ENCODE results near the gene CLNK.
"Not testable (repeated sequence)": the region's sequence is repeated elsewhere in the genome, so short reads cannot be mapped to it uniquely, and the experiment has no call there.

The CLNK gene

GRCh38 chr4:10659251-10659650, 25.3 kb downstream of the CLNK start:
- no peak for DNase-seq

GRCh38 chr4:10656988-10657387, 27.6 kb downstream of the CLNK start:
- DNase-seq = no peak

DNA sequence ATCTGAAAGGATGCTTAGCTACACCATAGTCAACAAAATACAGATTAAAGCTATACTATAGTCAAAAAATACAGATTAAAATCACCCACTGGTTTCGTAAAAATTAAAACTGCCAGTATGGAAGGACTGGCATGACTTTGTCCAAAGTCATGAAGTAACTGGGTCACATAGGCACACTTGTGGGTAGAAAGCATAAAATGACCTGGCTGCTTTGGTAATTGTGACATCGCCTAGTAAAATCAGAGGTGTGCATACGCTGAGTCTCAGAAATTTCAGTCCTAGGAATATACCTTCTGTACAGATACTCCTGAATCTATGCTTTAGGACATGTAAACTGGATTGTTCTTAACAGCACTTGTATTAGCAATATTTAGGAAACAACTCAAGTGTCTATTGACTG, 28.1 kb downstream of the CLNK start:
- DNase-seq = no peak

DNA sequence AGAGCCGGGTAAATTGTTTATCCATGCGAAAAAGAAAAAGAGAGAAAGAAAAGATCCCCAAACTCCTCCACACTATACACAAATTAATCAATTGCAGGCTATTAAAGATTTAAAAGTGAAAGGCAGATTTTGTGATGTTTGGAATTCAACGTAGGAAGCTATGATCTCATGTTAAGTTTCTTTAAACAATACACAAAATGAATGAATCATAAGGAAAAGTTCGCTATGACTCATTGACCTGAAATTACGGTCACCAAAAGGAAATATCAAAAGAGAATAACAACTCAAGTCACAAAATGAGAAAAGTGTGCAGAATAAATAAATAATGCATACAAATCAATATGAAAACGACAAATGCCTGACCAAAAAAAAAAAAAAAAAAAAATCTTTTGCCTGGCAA, 28.6 kb downstream of the CLNK start:
- no peak for DNase-seq

GRCh38 chr4:10648479-10648878, 36.1 kb downstream of the CLNK start:
- no peak for DNase-seq

- DNase-seq = no peak
Measured at GRCh38 chr4:10647846-10648245, 36.7 kb downstream of the CLNK start.

DNA sequence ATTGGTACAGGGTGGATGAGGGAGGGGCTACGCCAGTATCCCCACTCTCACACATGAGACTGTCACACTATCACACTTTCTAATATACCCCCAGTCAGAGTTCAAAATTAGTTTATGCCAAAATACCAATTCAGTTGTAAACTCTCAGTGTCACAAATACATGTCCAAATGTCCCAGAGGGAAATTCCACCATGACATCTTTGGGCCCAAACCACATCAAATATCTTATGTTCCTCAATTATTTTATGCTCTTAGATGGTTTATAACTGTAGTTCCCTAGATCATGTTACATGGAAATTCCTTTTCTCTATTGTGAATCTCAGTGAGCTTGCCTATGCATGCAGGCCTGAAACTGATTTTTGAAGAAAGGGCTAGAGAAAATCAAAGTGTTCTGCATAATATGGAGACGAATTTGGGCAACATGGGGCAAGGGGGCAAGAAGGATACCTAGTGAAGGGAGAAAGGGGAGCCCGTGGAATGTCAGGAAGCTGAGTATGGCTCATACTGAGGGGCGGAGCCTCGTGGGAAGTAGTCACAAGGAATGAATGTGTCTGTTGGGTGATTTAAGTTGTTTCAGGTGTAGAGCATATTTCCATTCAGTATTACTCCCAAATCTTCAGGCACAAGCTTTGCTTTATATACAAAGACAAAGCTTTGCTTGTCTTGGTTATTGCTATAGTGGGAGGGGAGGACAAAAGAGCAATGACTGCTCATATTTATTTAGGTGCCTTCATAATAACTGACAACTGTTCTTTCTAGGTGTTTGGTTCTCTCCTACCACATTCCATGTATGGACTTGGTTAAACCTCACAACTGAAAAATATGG, 40.8 kb downstream of the CLNK start:
- no peak for DNase-seq

DNA sequence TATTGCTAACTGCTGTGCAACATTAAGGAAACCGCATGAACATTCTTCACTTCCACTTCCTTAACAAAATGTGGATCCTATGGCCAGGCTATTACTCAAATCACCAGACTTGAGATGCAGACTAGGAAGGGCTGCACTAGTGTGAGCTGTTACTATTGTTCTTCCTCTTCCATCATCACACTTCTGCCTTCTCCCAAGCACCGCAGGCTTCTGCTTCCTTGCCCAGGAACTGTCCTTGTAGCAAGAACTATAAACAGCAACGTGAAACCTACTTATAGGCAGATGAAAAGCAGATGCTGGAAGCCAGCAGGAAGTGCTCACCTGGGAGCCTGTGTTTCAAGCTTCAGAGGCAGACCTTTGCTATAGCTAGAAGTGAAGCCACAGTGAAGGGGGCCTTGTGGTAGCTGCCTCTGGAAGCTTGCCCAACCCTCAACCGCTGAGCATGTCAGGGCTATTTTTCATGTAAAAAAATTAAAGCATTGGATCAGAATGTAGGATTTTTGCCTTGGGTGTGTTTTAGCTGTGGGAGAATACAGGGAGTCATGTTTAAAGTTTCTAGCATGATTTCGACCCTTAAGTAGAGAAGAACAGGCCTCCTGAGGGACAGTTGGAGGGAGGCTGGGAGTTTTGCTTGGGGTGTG, 43.9 kb downstream of the CLNK start:
- DNase-seq = no peak

- DNase-seq = no peak
Measured at GRCh38 chr4:10639664-10640063, 44.9 kb downstream of the CLNK start.

DNA sequence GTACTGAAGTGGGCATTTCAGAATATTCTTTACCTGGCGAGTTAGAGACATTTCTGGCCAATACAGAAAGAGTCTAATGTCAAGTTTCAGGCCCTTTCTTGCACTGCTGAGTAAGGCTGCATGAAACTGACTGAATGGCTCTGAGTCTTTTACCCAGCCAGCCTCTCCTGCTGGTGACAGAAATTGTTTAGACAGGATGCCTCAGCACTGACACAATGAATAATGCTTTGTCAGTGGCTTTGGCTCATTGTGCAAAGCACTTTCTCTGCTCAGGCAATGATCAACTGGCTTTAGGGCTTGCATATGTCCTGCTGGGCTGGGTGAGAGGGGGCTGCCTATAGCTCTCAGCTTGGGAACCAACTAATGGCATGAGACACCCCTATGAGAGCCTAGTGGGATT, 45.5 kb downstream of the CLNK start:
- DNase-seq = no peak

DNA sequence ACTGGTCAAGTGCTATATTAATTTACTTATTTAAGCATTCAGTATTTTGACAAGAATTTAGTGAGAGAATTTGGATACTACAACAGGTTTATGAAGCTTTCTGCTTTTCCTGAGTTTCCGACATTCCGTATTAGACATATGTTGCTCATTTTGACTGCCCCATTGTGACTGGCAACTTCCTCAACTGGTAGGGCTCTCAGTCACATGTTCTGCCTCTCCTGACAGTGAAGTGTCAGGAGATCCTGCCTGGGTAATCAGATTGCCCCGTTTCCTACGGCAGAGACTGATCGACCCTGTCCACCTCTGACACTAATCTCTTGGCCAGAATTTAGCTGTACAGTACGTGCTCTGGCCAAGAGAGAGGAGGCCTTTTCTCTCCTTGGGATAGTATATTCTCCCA, 49.5 kb downstream of the CLNK start:
- no peak for DNase-seq

DNA sequence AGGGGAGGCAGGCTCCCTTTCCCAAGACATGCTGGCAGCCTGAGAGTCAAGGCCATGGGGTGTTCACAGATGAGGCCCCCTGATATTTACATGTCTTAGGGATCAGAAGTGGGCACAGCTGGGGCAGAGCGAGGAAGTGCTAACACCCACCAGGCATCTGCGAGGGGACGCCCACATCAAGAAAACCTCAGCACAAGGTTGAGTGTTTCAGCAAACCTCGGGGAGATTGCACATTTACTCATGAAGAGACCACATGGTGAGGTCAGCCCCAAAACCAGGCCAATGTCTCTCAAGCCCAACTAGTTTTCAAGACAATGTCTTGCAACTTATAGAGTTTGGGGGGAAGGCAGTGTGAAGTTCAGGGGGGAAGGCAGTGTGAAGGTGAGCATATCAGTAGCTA, 55.2 kb downstream of the CLNK start:
- DNase-seq = no peak

GRCh38 chr4:10625131-10625530, 59.4 kb downstream of the CLNK start:
- DNase-seq = no peak

- no peak for DNase-seq
Measured at GRCh38 chr4:10623862-10624261, 60.7 kb downstream of the CLNK start.

DNA sequence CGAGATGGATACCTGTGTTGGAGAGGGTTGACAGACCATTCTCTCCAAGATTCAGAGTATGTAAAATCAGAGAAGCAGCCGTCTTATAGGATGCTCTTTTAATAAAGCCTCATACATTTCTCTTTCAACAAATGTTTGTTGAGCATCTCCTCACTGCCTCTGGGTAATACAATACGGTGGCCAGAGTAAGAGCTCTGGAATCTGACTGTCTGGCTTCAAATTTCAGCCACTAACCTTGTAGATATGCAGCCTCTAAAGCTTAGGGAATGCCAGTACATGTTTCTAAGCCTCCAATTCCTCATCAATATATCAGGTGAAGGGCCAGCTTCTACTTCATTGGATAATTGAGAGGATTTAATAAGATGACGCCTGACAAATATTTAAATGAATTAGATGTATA, 61.3 kb downstream of the CLNK start:
- DNase-seq = no peak

- DNase-seq = no peak
Measured at GRCh38 chr4:10622728-10623127, 61.8 kb downstream of the CLNK start.

DNA sequence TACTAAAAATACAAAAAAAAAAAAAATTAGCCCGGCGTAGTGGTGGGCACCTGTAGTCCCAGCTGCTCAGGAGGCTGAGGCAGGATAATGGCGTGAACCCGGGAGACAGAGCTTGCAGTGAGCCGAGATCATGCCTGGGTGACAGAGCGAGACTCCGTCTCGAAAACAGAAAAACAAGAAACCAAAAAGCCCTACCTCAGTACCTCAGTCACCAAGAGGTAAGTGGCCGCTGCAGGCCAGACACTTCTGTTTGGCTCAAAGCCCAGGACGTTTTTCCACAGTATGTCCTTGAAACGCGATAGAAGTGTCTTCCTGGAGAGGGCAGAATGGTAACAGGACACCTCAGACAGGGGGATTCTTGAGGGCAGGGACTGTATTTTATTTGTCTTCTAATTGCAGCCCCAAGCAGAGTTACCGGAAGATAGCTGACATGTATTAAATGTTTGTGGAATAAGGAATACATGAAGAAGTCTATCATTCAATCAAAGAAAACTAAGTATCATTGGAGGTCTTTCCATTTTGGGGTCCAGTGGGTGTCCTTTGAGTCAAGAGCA, 63.6 kb downstream of the CLNK start:
- no peak for DNase-seq

DNA sequence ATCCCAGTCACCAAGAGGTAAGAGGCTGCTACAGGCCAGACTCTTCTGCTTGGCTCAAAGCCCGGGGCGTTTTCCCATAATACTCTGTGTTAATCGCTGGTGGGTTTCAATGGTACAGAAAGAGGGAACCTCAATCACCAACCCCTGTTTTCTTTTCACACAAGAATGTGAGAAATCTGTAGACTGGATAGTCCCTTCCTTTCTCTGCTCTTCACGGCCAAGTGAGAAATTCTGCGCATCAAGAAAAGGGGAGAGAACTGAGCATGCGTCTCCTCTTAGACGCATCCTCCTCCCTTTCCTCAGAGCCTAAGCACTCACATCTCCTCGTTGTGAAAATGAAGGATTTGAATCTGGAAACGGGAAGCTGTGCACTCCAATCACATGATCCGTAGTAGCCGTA, 64.7 kb downstream of the CLNK start:
- DNase-seq = no peak

DNA sequence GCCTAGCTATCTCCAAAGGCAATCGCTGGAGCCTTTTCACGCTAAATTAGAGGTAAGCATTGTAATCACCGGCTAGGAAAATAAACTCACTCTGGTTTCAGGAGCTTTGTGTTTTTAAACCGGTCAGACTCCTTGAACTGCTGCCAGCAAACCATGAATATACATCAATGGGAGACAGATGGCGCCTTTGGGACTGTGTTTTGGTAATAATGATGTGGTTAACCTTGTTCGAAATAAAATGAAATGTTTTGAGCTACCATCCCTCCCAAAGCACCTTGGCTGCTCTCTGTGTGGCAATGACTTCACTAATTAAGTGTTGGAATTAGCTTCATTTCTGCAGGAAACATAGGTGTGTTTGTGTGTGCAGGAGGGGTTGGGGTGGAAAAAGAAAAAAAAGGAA, 65.3 kb downstream of the CLNK start:
- DNase-seq = no peak

DNA sequence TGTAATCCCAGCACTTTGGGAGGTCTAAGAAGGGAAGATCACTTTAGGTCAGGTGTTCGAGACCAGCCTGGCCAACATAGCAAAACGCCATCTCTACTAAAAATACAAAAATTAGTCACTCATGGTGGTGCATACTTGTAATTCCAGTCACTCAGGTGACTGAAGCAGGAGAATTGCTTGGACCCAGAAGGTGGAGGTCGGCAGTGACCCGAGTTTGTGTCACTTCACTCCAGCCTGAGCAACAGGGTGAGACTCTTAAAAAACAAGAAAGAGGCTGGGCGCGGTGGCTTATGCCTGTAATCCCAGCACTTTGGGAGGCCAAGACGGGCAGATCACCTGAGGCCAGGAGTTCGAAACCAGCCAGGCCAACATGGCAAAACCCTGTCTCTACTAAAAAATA, 69.6 kb downstream of the CLNK start:
- DNase-seq = not testable (repeated sequence)

DNA sequence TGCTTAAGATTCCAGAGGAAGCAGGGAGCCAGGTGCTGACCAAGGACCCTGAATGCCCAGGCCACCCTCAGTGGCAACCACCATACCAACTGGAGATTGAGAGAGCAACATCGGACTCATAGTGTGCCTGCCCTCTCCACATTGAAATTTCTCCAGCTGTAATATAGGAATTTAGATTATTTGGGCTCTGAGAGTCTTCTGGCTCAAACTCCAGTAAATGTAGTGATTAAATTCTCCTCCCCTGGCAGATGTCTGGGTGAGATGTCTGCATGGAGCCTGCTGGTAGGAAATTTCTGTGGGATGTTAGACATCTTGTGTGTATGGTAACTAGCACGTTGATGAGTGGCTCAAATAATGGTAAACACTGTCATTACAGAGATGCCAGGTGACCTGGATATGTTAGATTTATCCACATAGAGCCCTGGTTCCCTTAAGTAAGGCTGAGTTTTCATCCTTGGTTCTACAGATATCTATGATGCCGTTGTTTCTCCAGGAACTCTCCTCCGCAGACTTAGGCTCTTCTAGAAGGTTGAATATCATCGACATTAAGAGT, 70.6 kb downstream of the CLNK start:
- DNase-seq = no peak

DNA sequence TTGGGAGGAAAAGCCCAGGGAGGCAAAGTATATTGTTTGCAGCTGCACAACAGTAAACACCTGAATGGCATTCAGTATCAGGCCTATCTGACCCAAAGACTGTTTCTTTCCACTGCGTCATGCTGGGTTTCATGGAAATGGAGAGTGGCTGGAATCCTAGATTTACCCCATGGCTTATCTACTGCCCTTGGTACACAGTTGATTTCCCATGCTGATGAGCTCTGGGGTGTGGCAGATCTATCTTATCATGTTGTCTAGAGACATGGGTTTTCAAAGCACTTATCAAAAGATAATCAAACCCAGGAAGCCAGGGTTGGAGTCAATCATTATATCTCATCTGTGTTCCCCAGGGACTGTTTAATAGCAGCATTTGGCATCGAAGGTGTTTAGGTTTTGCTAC, 72.1 kb downstream of the CLNK start:
- DNase-seq = no peak

- no peak for DNase-seq
Measured at GRCh38 chr4:10611673-10612072, 72.9 kb downstream of the CLNK start.
